HepG2 (cell line): ENCODE data around the gene FHIT. TPM values are rescaled to one million over a fixed set of nuclear protein-coding genes. Genes with fewer than 3 reads are reported as not detected.

Experiments used
- ATAC-seq: fragments of 200-7000 bp; cut with Tn5 transposase; 3 replicates; pipeline ENCODE4 v1.9.1; 2020; ENCODE audit warnings: mild to moderate bottlenecking, moderate library complexity
- BruUV-seq: library from RNA; stranded (reverse); fragments of 400-500 nt; replicated peaks from 2 replicates; lab custom pipeline; 2021; lab: Mats Ljungman, UMichigan
- CTCF ChIA-PET: fragments of 300-600 bp; formaldehyde crosslinking; extraction: SDS; loops from one replicate; lab custom pipeline; 2021; ENCODE audit warnings: low total read pairs, inconsistent platforms, low intra/inter-chr PET ratio; lab: Yijun Ruan, JAX
- POLR2A ChIA-PET: fragments of 350-600 bp; sonication (Branson Sonifier 250); formaldehyde crosslinking; loops from one replicate; lab custom pipeline; 2020; ENCODE audit warnings: antibody characterized with exemption, inconsistent platforms; lab: Yijun Ruan, JAX
- DNase-seq: peaks from one replicate; pipeline ENCODE4 v3.0.0-alpha.2; 2015; ENCODE audit warnings: low spot score
- FAIRE-seq: peaks from 3 replicates; lab custom pipeline; 2011; peaks lifted over from hg19 to GRCh38; lab: Jason Lieb, UNC
- H2AFZ ChIP-seq: one replicate; pipeline ENCODE4 v1.6.1; 2011; ENCODE audit warnings: low read length, inconsistent platforms
- H3K27ac ChIP-seq: fragments of 300-600 bp; 3 replicates; pipeline ENCODE4 v1.8.0; 2011; ENCODE audit warnings: mixed run types, mild to moderate bottlenecking, mixed read lengths, low read length, inconsistent platforms; ENCODE audit not compliant: insufficient read depth; ENCODE audit errors: extremely low read length
- H3K27me3 ChIP-seq, 2 experiments: fragments of 200-600 bp in 1 of 2; 2 replicates in 1 of 2; 3 replicates in 1 of 2; pipeline versions ENCODE4 v1.6.0 to v1.8.0; 2011; ENCODE audit warnings: low read length in 2 of 2, mild to moderate bottlenecking in 2 of 2, moderate library complexity in 2 of 2, inconsistent platforms in 1 of 2; ENCODE audit not compliant: insufficient read depth in 2 of 2, control insufficient read depth in 1 of 2
- H3K36me3 ChIP-seq, 2 experiments: fragments of 200-600 bp in 1 of 2; replicated peaks in 1 of 2; 2 replicates in 1 of 2; 3 replicates in 1 of 2; pipeline versions ENCODE4 v1.5.1 to v1.8.0; 2011; ENCODE audit warnings: low read length in 2 of 2, inconsistent platforms in 1 of 2; ENCODE audit not compliant: insufficient read depth in 2 of 2, control insufficient read depth in 1 of 2
- H3K4me1 ChIP-seq: 2 replicates; pipeline ENCODE4 v1.5.1; 2012; ENCODE audit warnings: low read length, inconsistent platforms; ENCODE audit not compliant: insufficient read depth
- H3K4me2 ChIP-seq: 2 replicates; pipeline ENCODE4 v1.6.0; 2011; ENCODE audit warnings: low read depth, low read length, inconsistent platforms
- H3K4me3 ChIP-seq, 3 experiments: fragments of 200-600 bp in 1 of 3; sonication (generic), shearing (Covaris generic) in 1 of 3; replicated peaks in 1 of 3; 2 replicates each; pipeline ENCODE4 v1.5.1; 2011 to 2016; ENCODE audit warnings: low read length in 3 of 3, inconsistent platforms in 2 of 3, low read depth in 2 of 3, mild to moderate bottlenecking in 2 of 3, control low read depth in 1 of 3, mixed read lengths in 1 of 3; ENCODE audit not compliant: insufficient read depth in 1 of 3
- H3K79me2 ChIP-seq: one replicate; pipeline ENCODE4 v1.6.1; 2011; ENCODE audit warnings: low read length, inconsistent platforms; ENCODE audit not compliant: insufficient read depth
- H3K9ac ChIP-seq: 2 replicates; pipeline ENCODE4 v1.6.0; 2011; ENCODE audit warnings: mild to moderate bottlenecking, low read depth, low read length, inconsistent platforms; ENCODE audit not compliant: insufficient read depth
- H3K9me3 ChIP-seq: 2 replicates; pipeline ENCODE4 v1.5.1; 2012; ENCODE audit warnings: mild to moderate bottlenecking, low read length
- H4K20me1 ChIP-seq: 2 replicates; pipeline ENCODE4 v1.6.0; 2011; ENCODE audit warnings: inconsistent platforms, mild to moderate bottlenecking, low read length, moderate library complexity; ENCODE audit not compliant: insufficient read depth
- ATF3 ChIP-seq: sonication (generic); formaldehyde crosslinking; IDR thresholded peaks from 2 replicates; pipeline ENCODE4 v1.4.0; 2020; ENCODE audit warnings: missing genetic modification reagents
- CCAR2 ChIP-seq: fragments of 200-400 bp; formaldehyde crosslinking; optimal IDR thresholded peaks from 2 replicates; pipeline ENCODE3; 2018; ENCODE audit warnings: low read depth, mild to moderate bottlenecking, low read length, moderate library complexity
- DRAP1 ChIP-seq: IDR thresholded peaks from 2 replicates; pipeline ENCODE4 v1.6.1; 2016; ENCODE audit warnings: missing genetic modification reagents, missing compliant biosample characterization
- EHMT2 ChIP-seq: fragments of 200-600 bp; sonication (generic); IDR thresholded peaks from 2 replicates; pipeline ENCODE4 v1.7.0; 2017; ENCODE audit warnings: antibody characterized with exemption, low read depth, low read length, borderline replicate concordance
- FIP1L1 ChIP-seq: fragments of 200-400 bp; formaldehyde crosslinking; IDR thresholded peaks from 2 replicates; pipeline ENCODE4 v1.6.1; 2018; ENCODE audit warnings: low read depth, mild to moderate bottlenecking, low read length, moderate library complexity, borderline replicate concordance; ENCODE audit not compliant: insufficient read depth
- GLI4 ChIP-seq: sonication (generic); formaldehyde crosslinking; IDR thresholded peaks from 2 replicates; pipeline ENCODE4 v1.5.1; 2020; ENCODE audit warnings: missing genetic modification reagents, mild to moderate bottlenecking, moderate library complexity, borderline replicate concordance
- MBNL3 ChIP-seq: fragments of 250-450 bp; sonication (Bioruptor Pico); conservative IDR thresholded peaks from 2 replicates; pipeline ENCODE4 v1.8.0; 2022; ENCODE audit warnings: mild to moderate bottlenecking, inconsistent platforms
- MYC ChIP-seq: sonication (generic); formaldehyde crosslinking; IDR thresholded peaks from 2 replicates; pipeline ENCODE4 v1.9.0; 2021; ENCODE audit warnings: missing genetic modification reagents, borderline replicate concordance
- RFXAP ChIP-seq: sonication (generic); formaldehyde crosslinking; IDR thresholded peaks from 2 replicates; pipeline ENCODE4 v1.4.0; 2020; ENCODE audit warnings: missing genetic modification reagents, borderline replicate concordance
- ZKSCAN8 ChIP-seq: IDR thresholded peaks from 2 replicates; pipeline ENCODE4 v1.6.1; 2016; ENCODE audit warnings: borderline replicate concordance, missing genetic modification reagents, missing compliant biosample characterization
- ZNF101 ChIP-seq: sonication (generic); formaldehyde crosslinking; IDR thresholded peaks from 2 replicates; pipeline ENCODE4 v1.4.0; 2020; ENCODE audit warnings: mild to moderate bottlenecking, low read depth, missing genetic modification reagents, borderline replicate concordance
- ZNF639 ChIP-seq: conservative IDR thresholded peaks from 2 replicates; pipeline ENCODE4 v1.6.1; 2018; ENCODE audit warnings: missing genetic modification reagents
- WGBS: methylation state at CpG from one replicate; pipeline ENCODE4 v1.1.6; 2017; ENCODE audit warnings: low lambda C conversion rate; 5-methylcytosine and 5-hydroxymethylcytosine counted together
- in situ Hi-C: cut with HindIII; loops from 2 replicates; pipeline ENCODE4 v1.10.0; 2017; ENCODE audit warnings: low pct_unique_long_range_greater_than_20kb; ENCODE audit not compliant: extremely low pct_ligation_motif_present
- intact Hi-C: fragments of 100-400 bp; cut with micrococcal nuclease; formaldehyde crosslinking; loops from one replicate; pipeline ENCODE4 v1.10.0; 2022; ENCODE audit not compliant: unreplicated experiment
- polyA plus RNA-seq, 8 experiments: library from polyadenylated mRNA; depleted of rRNA in 3 of 8; stranded (reverse) in 7 of 8; unstranded in 1 of 8; fragments of >200 nt; fragmentation: Illumina TruSeq in 4 of 8; extraction: Trizol in 4 of 8; gene quantifications; 2 replicates each; pipeline versions ENCODE4 v1.2.1 to v1.2.3, GENCODE V29; 2011 to 2016; ENCODE audit warnings: low read depth in 4 of 8, missing spikeins in 1 of 8, mixed read lengths in 1 of 8; ENCODE audit not compliant: insufficient read depth in 1 of 8
- total RNA-seq, 5 experiments: library from RNA; depleted of rRNA; stranded (reverse); fragments of >200 nt; fragmentation: Illumina TruSeq; extraction: Trizol; gene quantifications; 2 replicates each; pipeline ENCODE4 v1.2.3, GENCODE V29; 2016; ENCODE audit warnings: low read depth in 1 of 5

Gene FHIT
- total and polyA plus RNA-seq, 2 of the 13 experiments (the other 11 are each of a cell fraction or from before 2014, with no cell fraction given): 4.0 to 4.6 TPM

- FAIRE-seq (no peak), DNase-seq (no peak), ATAC-seq (no peak)
- H4K20me1 ChIP-seq: no peaks in the 10 kb centered on the region
- intact Hi-C loops: no loop called here
- no peaks in the 10 kb centered on the region for H3K9me3 ChIP-seq
- H2AFZ ChIP-seq: no peak overlapping the region
- BruUV-seq: no TSS peak
- TF ChIP-seq ZKSCAN8 (no peak), FIP1L1 (no peak), ATF3 (no peak), GLI4 (CRISPR knock-in tag) (no peak)
- no peaks in the 10 kb centered on the region for H3K79me2 ChIP-seq
- no peak overlapping the region for H3K9ac ChIP-seq
- H3K36me3 ChIP-seq: no peaks in the 10 kb centered on the region
- H3K4me2 ChIP-seq: no peak overlapping the region
- no peak overlapping the region for H3K27ac ChIP-seq
- in situ Hi-C loops: no loop called here
- H3K4me1 ChIP-seq: no peaks in the 10 kb centered on the region
- WGBS: 85% methylated on average over 4 of the region's 4 CpGs
- POLR2A ChIA-PET: no interaction called here
- CTCF ChIA-PET: no interaction called here
- H3K4me3 ChIP-seq: no peak overlapping the region
- H3K27me3 ChIP-seq: no peaks in the 10 kb centered on the region
Observed at GRCh38 chr3:61005591-61005990, 245.7 kb downstream of the FHIT start.

GRCh38 chr3:60998858-60999257, 252.4 kb downstream of the FHIT start:
- no peak for FAIRE-seq
- ChIA-PET CTCF (no interaction called here), POLR2A (no interaction called here)
- in situ Hi-C loops (no loop called here), intact Hi-C loops (no loop called here)
- BruUV-seq: no TSS peak
- Histone ChIP-seq H3K9ac (no peak overlapping the region), H2AFZ (no peak overlapping the region), H3K4me2 (no peak overlapping the region), H3K4me3 (no peak overlapping the region), H3K27me3 (no peaks in the 10 kb centered on the region), H3K27ac (no peak overlapping the region), H3K4me1 (no peaks in the 10 kb centered on the region), H3K9me3 (no peaks in the 10 kb centered on the region), H4K20me1 (no peaks in the 10 kb centered on the region), H3K79me2 (no peaks in the 10 kb centered on the region), H3K36me3 (no peaks in the 10 kb centered on the region)
- 66% methylated on average over 3 of the region's 3 CpGs for WGBS
- no peak for TF ChIP-seq ZNF639
- TF ChIP-seq MBNL3 (CRISPR knock-in tag): no peak
- TF ChIP-seq RFXAP (CRISPR knock-in tag): no peak
- no peak for TF ChIP-seq ZNF101
- no peak for TF ChIP-seq MYC (CRISPR knock-in tag)
- TF ChIP-seq EHMT2: no peak
- no peak for TF ChIP-seq CCAR2
- TF ChIP-seq DRAP1: no peak
- ATAC-seq: no peak
- no peak for DNase-seq
